Measurements from ENCODE around the gene FASN.

DNA sequence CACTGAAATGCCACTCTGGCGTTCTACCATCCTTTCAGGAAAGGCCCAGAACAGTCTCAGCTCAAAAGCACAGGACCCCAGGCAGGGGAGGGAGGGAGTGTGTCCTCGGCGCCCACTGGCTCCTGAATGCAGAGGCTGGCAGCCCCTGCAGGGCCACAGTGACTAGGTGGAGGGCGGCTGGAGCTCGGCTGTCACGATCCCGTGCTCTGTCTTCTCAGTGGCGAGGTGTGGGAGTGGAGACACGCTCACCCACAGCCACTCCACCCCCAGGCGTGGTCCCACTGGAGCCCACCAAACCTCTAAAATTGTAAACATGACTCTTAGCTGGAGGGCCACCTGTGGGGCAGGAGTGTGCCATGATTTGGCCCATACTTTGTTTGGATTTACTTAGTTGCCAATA, 16.4 kb upstream of the FASN start:
- TF ChIP-seq POLR2AphosphoS5 (IDR thresholded peaks at IDR 0.05), result no peak
- TF ChIP-seq RAD21 (conservative IDR thresholded peaks at IDR 0.05), result no peak
- TF ChIP-seq, protein P1, sequence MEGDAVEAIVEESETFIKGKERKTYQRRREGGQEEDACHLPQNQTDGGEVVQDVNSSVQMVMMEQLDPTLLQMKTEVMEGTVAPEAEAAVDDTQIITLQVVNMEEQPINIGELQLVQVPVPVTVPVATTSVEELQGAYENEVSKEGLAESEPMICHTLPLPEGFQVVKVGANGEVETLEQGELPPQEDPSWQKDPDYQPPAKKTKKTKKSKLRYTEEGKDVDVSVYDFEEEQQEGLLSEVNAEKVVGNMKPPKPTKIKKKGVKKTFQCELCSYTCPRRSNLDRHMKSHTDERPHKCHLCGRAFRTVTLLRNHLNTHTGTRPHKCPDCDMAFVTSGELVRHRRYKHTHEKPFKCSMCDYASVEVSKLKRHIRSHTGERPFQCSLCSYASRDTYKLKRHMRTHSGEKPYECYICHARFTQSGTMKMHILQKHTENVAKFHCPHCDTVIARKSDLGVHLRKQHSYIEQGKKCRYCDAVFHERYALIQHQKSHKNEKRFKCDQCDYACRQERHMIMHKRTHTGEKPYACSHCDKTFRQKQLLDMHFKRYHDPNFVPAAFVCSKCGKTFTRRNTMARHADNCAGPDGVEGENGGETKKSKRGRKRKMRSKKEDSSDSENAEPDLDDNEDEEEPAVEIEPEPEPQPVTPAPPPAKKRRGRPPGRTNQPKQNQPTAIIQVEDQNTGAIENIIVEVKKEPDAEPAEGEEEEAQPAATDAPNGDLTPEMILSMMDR (IDR thresholded peaks at IDR 0.05; ENCODE audit: poor library complexity, severe bottlenecking), result no peak
- TF ChIP-seq, protein P2, sequence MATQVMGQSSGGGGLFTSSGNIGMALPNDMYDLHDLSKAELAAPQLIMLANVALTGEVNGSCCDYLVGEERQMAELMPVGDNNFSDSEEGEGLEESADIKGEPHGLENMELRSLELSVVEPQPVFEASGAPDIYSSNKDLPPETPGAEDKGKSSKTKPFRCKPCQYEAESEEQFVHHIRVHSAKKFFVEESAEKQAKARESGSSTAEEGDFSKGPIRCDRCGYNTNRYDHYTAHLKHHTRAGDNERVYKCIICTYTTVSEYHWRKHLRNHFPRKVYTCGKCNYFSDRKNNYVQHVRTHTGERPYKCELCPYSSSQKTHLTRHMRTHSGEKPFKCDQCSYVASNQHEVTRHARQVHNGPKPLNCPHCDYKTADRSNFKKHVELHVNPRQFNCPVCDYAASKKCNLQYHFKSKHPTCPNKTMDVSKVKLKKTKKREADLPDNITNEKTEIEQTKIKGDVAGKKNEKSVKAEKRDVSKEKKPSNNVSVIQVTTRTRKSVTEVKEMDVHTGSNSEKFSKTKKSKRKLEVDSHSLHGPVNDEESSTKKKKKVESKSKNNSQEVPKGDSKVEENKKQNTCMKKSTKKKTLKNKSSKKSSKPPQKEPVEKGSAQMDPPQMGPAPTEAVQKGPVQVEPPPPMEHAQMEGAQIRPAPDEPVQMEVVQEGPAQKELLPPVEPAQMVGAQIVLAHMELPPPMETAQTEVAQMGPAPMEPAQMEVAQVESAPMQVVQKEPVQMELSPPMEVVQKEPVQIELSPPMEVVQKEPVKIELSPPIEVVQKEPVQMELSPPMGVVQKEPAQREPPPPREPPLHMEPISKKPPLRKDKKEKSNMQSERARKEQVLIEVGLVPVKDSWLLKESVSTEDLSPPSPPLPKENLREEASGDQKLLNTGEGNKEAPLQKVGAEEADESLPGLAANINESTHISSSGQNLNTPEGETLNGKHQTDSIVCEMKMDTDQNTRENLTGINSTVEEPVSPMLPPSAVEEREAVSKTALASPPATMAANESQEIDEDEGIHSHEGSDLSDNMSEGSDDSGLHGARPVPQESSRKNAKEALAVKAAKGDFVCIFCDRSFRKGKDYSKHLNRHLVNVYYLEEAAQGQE (IDR thresholded peaks at IDR 0.05; ENCODE audit: borderline replicate concordance), result no peak
